H1 (cell line): ENCODE results near the gene MRFAP1. TPM values are rescaled to one million over a fixed set of nuclear protein-coding genes. Genes with fewer than 3 reads are reported as not detected.

Experiments used
- CTCF ChIA-PET: fragments of 300-600 bp; sonication (Branson Sonifier 250); formaldehyde crosslinking; loops from one replicate; lab custom pipeline; 2021; ENCODE audit not compliant: partially characterized antibody; lab: Charles Lee
- POLR2A ChIA-PET: fragments of 300-600 bp; sonication (Branson Sonifier 250); formaldehyde crosslinking; loops from one replicate; lab custom pipeline; 2021; ENCODE audit warnings: inconsistent platforms; ENCODE audit not compliant: partially characterized antibody; lab: Charles Lee
- DNase-seq, 2 experiments: peaks; one replicate each; pipeline versions ENCODE4 v3.0.0 to v3.0.0-alpha.2; 2010 to 2022; ENCODE audit warnings: low spot score in 2 of 2, low read depth in 1 of 2, mixed read lengths in 1 of 2
- FAIRE-seq: peaks from 2 replicates; lab custom pipeline; 2011; peaks lifted over from hg19 to GRCh38; lab: Jason Lieb, UNC
- H2AFZ ChIP-seq: 2 replicates; pipeline ENCODE4 v1.8.1; 2012; ENCODE audit warnings: low read length, inconsistent platforms
- H2AK5ac ChIP-seq: 2 replicates; pipeline ENCODE4 v1.6.1; 2013; ENCODE audit warnings: low read depth, low read length
- H2BK120ac ChIP-seq: replicated peaks from 2 replicates; pipeline ENCODE3; 2013; ENCODE audit warnings: low read depth, low read length, inconsistent platforms
- H2BK12ac ChIP-seq: 2 replicates; pipeline ENCODE4 v1.6.1; 2013; ENCODE audit warnings: low read depth, low read length
- H2BK15ac ChIP-seq: 2 replicates; pipeline ENCODE4 v1.6.1; 2013; ENCODE audit warnings: low read length
- H2BK20ac ChIP-seq: 2 replicates; pipeline ENCODE4 v1.6.1; 2013; ENCODE audit warnings: low read length
- H2BK5ac ChIP-seq: 2 replicates; pipeline ENCODE4 v1.6.1; 2013; ENCODE audit warnings: low read depth, low read length
- H3K14ac ChIP-seq: 2 replicates; pipeline ENCODE4 v1.6.1; 2013; ENCODE audit warnings: inconsistent platforms; ENCODE audit not compliant: insufficient read length
- H3K18ac ChIP-seq: 2 replicates; pipeline ENCODE4 v1.6.1; 2013; ENCODE audit warnings: low read length; ENCODE audit errors: extremely low read depth
- H3K23ac ChIP-seq: 2 replicates; pipeline ENCODE4 v1.6.1; 2013; ENCODE audit warnings: inconsistent platforms; ENCODE audit not compliant: insufficient read length
- H3K23me2 ChIP-seq: 2 replicates; pipeline ENCODE4 v1.6.1; 2013; ENCODE audit warnings: low read depth, low read length
- H3K27ac ChIP-seq: 2 replicates; pipeline ENCODE4 v1.6.1; 2011; ENCODE audit warnings: low read depth, low read length, inconsistent platforms
- H3K27me3 ChIP-seq, 4 experiments: replicated peaks in 1 of 4; 1 replicate in 1 of 4; 2 replicates in 3 of 4; pipeline versions ENCODE4 v1.6.1 to v1.8.1; 2011 to 2013; ENCODE audit warnings: low read length in 3 of 4, mild to moderate bottlenecking in 3 of 4, inconsistent platforms in 2 of 4, mixed read lengths in 2 of 4, moderate library complexity in 1 of 4; ENCODE audit not compliant: control insufficient read depth in 3 of 4, insufficient read depth in 3 of 4; ENCODE audit errors: extremely low read depth in 1 of 4
- H3K36me3 ChIP-seq, 4 experiments: 2 replicates each; pipeline versions ENCODE4 v1.6.1 to v1.8.1; 2011 to 2013; ENCODE audit warnings: mild to moderate bottlenecking in 4 of 4, low read length in 3 of 4, moderate library complexity in 2 of 4, control low read depth in 1 of 4, inconsistent platforms in 1 of 4; ENCODE audit not compliant: insufficient read depth in 4 of 4, control insufficient read depth in 2 of 4
- H3K4ac ChIP-seq: replicated peaks from 2 replicates; pipeline ENCODE3; 2013; ENCODE audit warnings: low read length, low read depth, mixed read lengths, inconsistent platforms; ENCODE audit not compliant: insufficient read length
- H3K4me1 ChIP-seq, 4 experiments: replicated peaks in 1 of 4; 1 replicate in 1 of 4; 2 replicates in 3 of 4; pipeline versions ENCODE4 v1.6.1 to v1.8.1; 2011 to 2013; ENCODE audit warnings: low read length in 3 of 4, inconsistent platforms in 2 of 4, mixed read lengths in 1 of 4; ENCODE audit not compliant: insufficient read depth in 4 of 4, control insufficient read depth in 3 of 4
- H3K4me2 ChIP-seq, 2 experiments: 2 replicates each; pipeline versions ENCODE4 v1.6.1 to v1.8.1; 2011 to 2013; ENCODE audit warnings: low read depth in 2 of 2, low read length in 2 of 2, control low read depth in 1 of 2, inconsistent platforms in 1 of 2, mild to moderate bottlenecking in 1 of 2; ENCODE audit not compliant: insufficient read depth in 1 of 2
- H3K4me3 ChIP-seq, 4 experiments: fragments of 200-600, 300-600 bp in 1 of 4; sonication (generic), shearing (Covaris generic), sonication (Bioruptor Twin) in 1 of 4; 2 replicates each; pipeline versions ENCODE4 v1.5.1 to v1.8.1; 2011 to 2016; ENCODE audit warnings: low read length in 4 of 4, low read depth in 3 of 4, control low read depth in 2 of 4, inconsistent platforms in 2 of 4, mild to moderate bottlenecking in 2 of 4, mixed read lengths in 1 of 4, moderate library complexity in 1 of 4; ENCODE audit not compliant: insufficient read depth in 2 of 4; ENCODE audit errors: extremely low read depth in 1 of 4
- H3K56ac ChIP-seq: replicated peaks from 2 replicates; pipeline ENCODE3; 2013; ENCODE audit warnings: low read depth, mild to moderate bottlenecking, mixed read lengths, low read length, inconsistent platforms; ENCODE audit not compliant: insufficient read length
- H3K79me1 ChIP-seq: 2 replicates; pipeline ENCODE4 v1.6.1; 2013; ENCODE audit warnings: low read depth, low read length, control low read depth
- H3K79me2 ChIP-seq, 2 experiments: 2 replicates each; pipeline versions ENCODE4 v1.6.1 to v1.8.1; 2012 to 2013; ENCODE audit warnings: low read length in 2 of 2, mild to moderate bottlenecking in 2 of 2, inconsistent platforms in 1 of 2; ENCODE audit not compliant: insufficient read depth in 2 of 2, control insufficient read depth in 1 of 2
- H3K9ac ChIP-seq, 4 experiments: replicated peaks in 1 of 4; 1 replicate in 1 of 4; 2 replicates in 3 of 4; pipeline versions ENCODE4 v1.6.1 to v1.8.1; 2011 to 2013; ENCODE audit warnings: low read depth in 3 of 4, low read length in 3 of 4, control low read depth in 2 of 4, mild to moderate bottlenecking in 2 of 4, moderate library complexity in 2 of 4, inconsistent platforms in 1 of 4; ENCODE audit errors: extremely low read depth in 1 of 4
- H3K9me3 ChIP-seq, 2 experiments: 2 replicates each; pipeline versions ENCODE4 v1.6.1 to v1.8.1; 2012 to 2013; ENCODE audit warnings: mild to moderate bottlenecking in 2 of 2, moderate library complexity in 2 of 2, control low read depth in 1 of 2, inconsistent platforms in 1 of 2, low read depth in 1 of 2, low read length in 1 of 2, mixed read lengths in 1 of 2; ENCODE audit not compliant: insufficient read depth in 2 of 2
- H4K20me1 ChIP-seq, 2 experiments: replicated peaks in 1 of 2; 2 replicates each; pipeline versions ENCODE3 to v1.8.1; 2011 to 2013; ENCODE audit warnings: inconsistent platforms in 2 of 2, low read length in 2 of 2, mild to moderate bottlenecking in 1 of 2; ENCODE audit not compliant: insufficient read depth in 2 of 2, control insufficient read depth in 1 of 2
- H4K5ac ChIP-seq: 2 replicates; pipeline ENCODE4 v1.6.1; 2013; ENCODE audit warnings: low read length, low read depth, mixed read lengths, inconsistent platforms; ENCODE audit not compliant: insufficient read length
- H4K8ac ChIP-seq: 2 replicates; pipeline ENCODE4 v1.8.0; 2013; ENCODE audit warnings: mild to moderate bottlenecking, moderate library complexity, low read length, inconsistent platforms; ENCODE audit not compliant: insufficient read depth; ENCODE audit errors: extremely low read depth
- H4K91ac ChIP-seq: replicated peaks from 2 replicates; pipeline ENCODE3; 2013; ENCODE audit warnings: low read length, mixed read lengths, inconsistent platforms; ENCODE audit not compliant: insufficient read length
- MAX ChIP-seq: IDR thresholded peaks from 2 replicates; pipeline ENCODE4 v1.6.1; 2012; ENCODE audit warnings: inconsistent platforms
- RXRA ChIP-seq: IDR thresholded peaks from 2 replicates; pipeline ENCODE4 v1.6.1; 2011; ENCODE audit warnings: low read depth, mild to moderate bottlenecking, low read length, moderate library complexity; ENCODE audit not compliant: insufficient read depth
- WGBS, 2 experiments: shearing (Covaris generic) in 1 of 2; methylation state at CpG; one replicate each; pipeline versions ENCODE4 v1.1.6 to v1.1.7; 2013 to 2015; ENCODE audit warnings: low lambda C conversion rate in 2 of 2, mixed read lengths in 2 of 2, inconsistent platforms in 1 of 2, low coverage in 1 of 2, missing lambda C conversion rate in 1 of 2; ENCODE audit not compliant: insufficient replicate concordance in 2 of 2, insufficient coverage in 1 of 2, insufficient read length in 1 of 2; ENCODE audit errors: extremely low coverage in 1 of 2, missing lambda C conversion rate in 1 of 2; 5-methylcytosine and 5-hydroxymethylcytosine counted together
- polyA plus RNA-seq, 7 experiments: library from polyadenylated mRNA; depleted of rRNA in 3 of 7; stranded (reverse) in 5 of 7; unstranded in 2 of 7; fragments of >200 nt in 5 of 7; fragments of 200-250 nt in 2 of 7; gene quantifications; 1 replicate in 5 of 7; 2 replicates in 1 of 7; 4 replicates in 1 of 7; pipeline versions ENCODE4 v1.2.1 to v1.2.3, GENCODE V29; 2011 to 2013; ENCODE audit warnings: missing spikeins in 2 of 7, mixed read lengths in 2 of 7
- total RNA-seq: library from RNA; stranded (reverse); fragmentation: NEBNext Ultra II Directional; extraction: Animal tissue kit (Norgen Biotek cat#: 25700); gene quantifications from 2 replicates; pipeline ENCODE4 v1.2.1, GENCODE V29; 2021

MRFAP1 gene
- total and polyA plus RNA-seq, 2 of the 8 experiments (the other 6 are each of a cell fraction or from before 2014, with no cell fraction given): 108 to 307 TPM

- CTCF ChIA-PET: interaction anchor here (0.6 to 2.9 kb wide), 9 partner anchors 12 to 332 kb away, joined by 3 to 16 read pairs (median 4); no protein-coding TSS in a partner anchor
- H3K9me3 ChIP-seq: no peaks in the 10 kb centered on the region; a peak in 1 of 4 replicates
Observed at GRCh38 chr4:6663596-6664393, 23.3 kb downstream of the MRFAP1 start.

More at GRCh38 chr4:6663596-6664393, 23.3 kb downstream of the MRFAP1 start:
- WGBS, 2 experiments: 94% methylated on average over 38 of the region's 55 CpGs; no CpG with 5 or more reads in 1 of the 2 experiments
- peaks cover 0 to 8% of the 10 kb centered on the region in 2 experiments for H4K20me1 ChIP-seq
- no peaks in the 10 kb centered on the region for H3K79me2 ChIP-seq
- no peak overlapping the region for H4K91ac ChIP-seq
- DNase-seq (no peak), FAIRE-seq (no peak)
- H3K18ac ChIP-seq: no peak overlapping the region
- 0 out of 8 replicates have a peak overlapping the region, but pooled peaks of 1 of the 4 experiments have one; percentile 6 for H3K4me3 ChIP-seq
- no peak overlapping the region for H2BK5ac ChIP-seq
- peaks cover 0 to 15% (median 11%) of the 10 kb centered on the region in 4 experiments; a peak in 5 of 7 replicates for H3K27me3 ChIP-seq
- no peaks in the 10 kb centered on the region for H3K36me3 ChIP-seq
- no peak overlapping the region for H4K8ac ChIP-seq
- no peak overlapping the region for H4K5ac ChIP-seq
- no peak for TF ChIP-seq RXRA
- TF ChIP-seq MAX: no peak
- no peaks in the 10 kb centered on the region; a peak in 1 of 7 replicates for H3K4me1 ChIP-seq
- H2BK12ac ChIP-seq: no peak overlapping the region
- H3K4me2 ChIP-seq: no peak overlapping the region; a peak in 1 of 4 replicates
- no peak overlapping the region for H3K56ac ChIP-seq
- POLR2A ChIA-PET: interaction anchor here (1.0 to 4.0 kb wide), 5 partner anchors 9 to 23 kb away, joined by 3 to 33 read pairs (median 3); partner anchors contain the start of gene MRFAP1
- H3K9ac ChIP-seq: no peak overlapping the region
- H3K23ac ChIP-seq: no peak overlapping the region
- H2AFZ ChIP-seq: no peak overlapping the region
- H3K4ac ChIP-seq: no peak overlapping the region
- no peak overlapping the region for H2AK5ac ChIP-seq
- no peak overlapping the region for H3K27ac ChIP-seq
- no peak overlapping the region for H3K14ac ChIP-seq
- H2BK15ac ChIP-seq: no peak overlapping the region
- H2BK20ac ChIP-seq: no peak overlapping the region
- no peak overlapping the region for H2BK120ac ChIP-seq
- H3K79me1 ChIP-seq: 0 out of 2 replicates have a peak, but pooled peaks cover 2% of the 10 kb centered on the region
- peaks cover 2% of the 10 kb centered on the region; the same call in 1 of the 2 replicates for H3K23me2 ChIP-seq
